HG03097 (cell line): ENCODE results near the gene MPC1.
A peak's percentile ranks its signal among the peaks of the same experiment; 100 is the strongest.
"Not testable (repeated sequence)": the region's sequence is repeated elsewhere in the genome, so short reads cannot be mapped to it uniquely, and the experiment has no call there.

Source experiments
- ATAC-seq: cut with Tn5 transposase; IDR thresholded peaks from one replicate; pipeline ENCODE4 v1.9.1; 2021; ENCODE audit not compliant: unreplicated experiment, low FRiP score

Gene MPC1

DNA sequence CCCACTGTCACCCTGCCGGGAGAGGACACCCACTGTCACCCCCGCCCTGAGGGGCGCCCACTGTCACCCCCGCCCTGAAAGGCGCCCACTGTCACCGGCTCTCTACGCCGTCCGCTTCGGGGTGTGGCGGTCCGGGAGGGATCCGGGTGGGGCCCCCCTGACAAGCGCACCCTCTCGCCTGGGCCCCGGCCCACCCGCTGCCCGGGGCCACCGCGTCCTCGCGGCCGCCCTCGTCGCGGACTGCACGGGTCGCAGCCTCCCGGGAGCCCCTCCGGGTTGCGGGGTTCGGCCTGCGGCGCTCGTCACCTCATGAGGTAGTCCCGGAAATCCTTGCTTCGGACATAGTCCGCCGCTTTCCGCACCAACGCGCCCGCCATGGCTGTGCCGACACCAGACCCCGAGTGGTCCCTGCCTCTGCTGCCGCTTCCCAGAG lies 224 bp downstream of the MPC1 start:
- no peak for ATAC-seq

DNA sequence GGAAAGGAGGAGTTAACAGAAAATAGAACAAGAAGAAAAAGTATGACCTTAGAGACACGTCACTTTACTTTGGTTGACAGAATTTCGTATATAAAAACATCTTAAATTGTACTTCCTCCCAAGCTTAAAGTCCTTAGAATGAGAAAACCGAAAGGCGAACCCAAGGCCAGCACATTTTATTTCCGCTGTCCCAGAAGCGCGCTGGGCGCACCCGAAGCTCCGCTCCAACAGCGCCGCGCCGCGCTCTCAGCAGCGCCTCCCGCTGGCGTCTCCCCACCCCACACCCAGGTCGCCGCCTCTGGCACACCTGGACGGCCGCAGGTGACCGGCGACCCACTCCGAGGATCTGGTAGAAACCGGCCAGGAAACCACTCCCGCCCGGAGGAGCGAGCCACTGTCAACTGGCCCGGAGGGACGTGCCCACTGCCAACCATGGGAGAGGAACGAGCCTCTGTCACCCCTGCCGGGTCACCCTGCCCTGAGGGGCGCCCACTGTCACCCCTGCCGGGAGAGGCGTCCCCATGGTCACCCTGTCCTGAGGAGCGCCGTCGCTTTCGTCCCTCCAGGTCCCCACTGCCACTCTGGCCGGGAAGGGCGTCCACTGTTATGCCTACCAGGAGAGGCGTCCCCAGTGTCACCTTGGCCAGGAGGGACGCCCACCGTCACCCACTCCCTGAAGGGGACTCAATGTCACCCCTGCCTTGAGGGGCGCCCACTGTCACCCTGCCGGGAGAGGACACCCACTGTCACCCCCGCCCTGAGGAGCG lies 824 bp downstream of the MPC1 start:
- peak; percentile 49 for ATAC-seq

DNA sequence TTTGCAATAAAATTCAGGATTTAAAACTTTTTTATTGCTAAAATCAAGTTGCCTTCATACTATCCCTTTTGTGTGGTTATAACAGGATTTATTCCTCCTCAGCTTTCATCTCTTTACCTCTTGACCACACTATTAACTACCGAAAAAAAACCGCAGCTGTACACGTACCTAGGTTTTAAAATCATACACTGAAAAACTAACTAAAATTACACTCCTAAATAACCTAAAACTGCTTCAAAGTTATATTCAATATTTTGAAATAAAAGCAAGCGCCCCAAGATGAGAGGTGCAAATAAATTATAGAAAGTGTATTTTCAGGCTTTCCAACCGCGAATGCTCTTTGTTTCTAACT lies 1.4 kb downstream of the MPC1 start:
- no peak for ATAC-seq

DNA sequence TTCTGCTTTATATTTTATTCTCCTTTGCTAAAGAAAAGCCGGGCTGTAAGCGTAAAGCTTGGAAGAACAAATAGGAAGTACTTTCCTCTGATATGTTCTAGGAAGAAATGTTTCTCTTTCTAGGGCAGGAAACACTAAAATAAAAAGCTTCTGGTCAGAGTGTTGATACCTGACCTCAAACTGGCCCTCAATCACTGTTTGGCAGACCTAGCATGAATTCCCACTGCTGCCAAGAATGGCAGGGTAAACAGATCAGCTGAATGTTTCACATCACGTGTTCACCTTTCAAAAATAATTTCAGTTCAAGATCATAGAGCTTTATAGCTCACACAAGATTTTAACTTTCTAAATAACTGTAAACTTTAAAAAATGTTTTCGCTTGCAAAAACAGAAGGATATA lies 2.9 kb downstream of the MPC1 start:
- ATAC-seq, result no peak

DNA sequence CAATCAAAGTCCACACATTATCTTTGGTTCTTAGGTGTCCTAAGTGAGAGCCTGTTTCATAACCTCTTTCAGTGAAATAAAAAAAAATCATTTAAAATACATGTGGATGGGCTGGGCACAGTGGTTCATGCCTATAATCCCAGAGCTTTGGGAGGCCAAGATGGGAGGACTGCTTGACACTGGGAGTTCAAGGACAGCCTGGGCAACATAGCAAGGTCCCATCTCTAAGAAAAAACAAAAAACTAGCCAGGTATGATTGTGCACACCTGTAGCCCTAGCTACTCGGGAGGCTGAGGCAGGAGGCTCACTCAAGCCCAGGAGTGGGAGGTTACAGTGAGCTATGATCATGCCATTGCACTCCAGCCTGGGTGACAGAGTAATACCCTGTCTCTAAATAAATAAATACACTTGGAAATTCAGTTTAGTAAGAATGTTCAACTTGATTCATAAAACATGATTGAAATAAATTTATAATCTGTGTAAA lies 3.6 kb downstream of the MPC1 start:
- no peak for ATAC-seq

DNA sequence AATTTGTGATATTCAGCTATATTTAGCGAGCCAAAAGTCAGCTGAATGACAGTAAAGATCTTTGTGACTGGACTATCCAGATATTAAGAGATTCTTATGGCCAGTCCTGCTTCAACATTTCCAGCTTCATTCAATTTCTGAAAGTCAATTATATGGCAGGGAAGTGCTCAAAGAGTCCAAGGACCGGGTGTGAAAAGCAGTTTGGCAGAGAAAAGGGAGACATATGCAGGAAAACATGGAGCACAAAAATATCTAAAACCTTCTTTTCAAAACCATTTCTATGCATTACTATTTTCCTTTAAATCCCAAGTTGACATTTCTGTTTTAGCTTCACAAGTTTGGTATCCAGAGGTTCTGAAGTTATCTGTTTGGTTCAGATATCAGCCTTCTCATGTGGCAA lies 5.0 kb downstream of the MPC1 start:
- ATAC-seq, result no peak

DNA sequence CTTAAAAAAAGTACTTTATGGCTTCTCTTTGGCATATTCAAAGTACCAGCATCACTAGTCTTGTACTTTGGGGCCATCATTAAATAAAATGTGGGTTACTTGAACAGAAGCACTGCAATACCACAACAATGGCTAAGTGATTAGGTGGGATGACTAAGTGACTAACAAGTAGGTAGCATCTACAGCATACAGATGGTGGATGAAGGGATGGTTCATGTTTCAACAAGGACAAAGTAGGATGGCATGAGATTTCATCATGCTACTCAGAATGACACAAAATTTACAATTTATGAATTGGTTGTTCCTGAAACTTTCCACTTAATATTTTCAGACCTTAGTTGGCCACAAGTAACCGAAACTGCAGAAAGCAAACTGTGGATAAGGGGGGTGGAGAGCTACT lies 7.7 kb downstream of the MPC1 start:
- ATAC-seq, result no peak

DNA sequence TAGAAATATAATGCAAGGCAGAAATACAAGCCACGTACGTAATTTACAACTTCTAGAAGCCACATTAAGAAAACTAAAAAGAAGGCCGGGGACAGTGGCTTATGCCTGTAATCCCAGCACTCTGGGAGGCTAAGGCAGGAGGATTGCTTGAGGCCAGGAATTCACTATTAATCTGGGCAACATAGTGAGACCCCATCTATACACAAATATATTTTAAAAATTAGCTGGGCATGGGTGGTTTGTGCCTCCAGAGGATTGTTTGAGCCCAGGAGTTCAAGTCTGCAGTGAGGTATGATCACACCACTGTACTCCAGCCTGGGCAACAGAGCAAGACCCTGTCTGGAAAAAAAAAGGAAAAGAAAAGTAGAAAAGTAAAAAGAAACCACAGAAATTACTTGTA lies 12.3 kb downstream of the MPC1 start:
- no peak for ATAC-seq

DNA sequence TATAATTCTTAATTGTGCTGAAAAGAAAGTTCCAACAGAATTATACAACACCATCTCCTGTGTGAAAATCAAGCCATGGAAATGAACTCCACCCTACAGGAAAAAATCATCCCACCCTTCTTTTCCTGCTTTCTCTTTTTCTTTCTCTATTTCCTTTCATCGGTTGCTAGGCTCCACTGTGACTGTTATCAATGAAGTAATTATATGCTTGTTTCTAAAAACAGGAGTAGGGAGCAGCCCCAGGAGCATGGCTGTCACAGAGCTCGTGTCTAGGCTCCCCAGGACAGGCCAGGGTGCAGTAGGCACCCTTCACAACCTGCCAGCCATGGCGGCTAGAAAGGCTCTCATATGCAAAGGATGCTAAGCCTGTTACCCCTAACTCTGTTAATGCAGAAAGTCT lies 13.0 kb downstream of the MPC1 start:
- no peak for ATAC-seq

DNA sequence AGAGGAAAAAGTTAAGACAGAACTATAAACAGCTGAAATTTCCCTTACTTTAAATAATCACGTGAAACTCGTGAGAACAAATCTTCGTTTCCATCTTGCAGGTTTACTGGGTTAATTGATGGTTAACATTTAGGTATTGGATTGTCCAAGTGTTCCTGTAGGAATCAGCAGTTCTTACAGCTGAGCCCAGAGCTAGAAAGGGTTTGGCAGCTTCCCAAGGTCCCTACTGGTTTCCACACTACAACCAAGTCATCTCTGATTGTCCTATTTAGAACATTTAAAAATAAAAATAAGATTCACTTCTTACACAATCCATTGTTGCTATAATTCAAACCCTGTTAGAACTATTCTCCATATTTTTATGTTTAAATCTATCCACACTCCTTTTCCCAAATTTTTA lies 15.8 kb downstream of the MPC1 start:
- ATAC-seq, result no peak

DNA sequence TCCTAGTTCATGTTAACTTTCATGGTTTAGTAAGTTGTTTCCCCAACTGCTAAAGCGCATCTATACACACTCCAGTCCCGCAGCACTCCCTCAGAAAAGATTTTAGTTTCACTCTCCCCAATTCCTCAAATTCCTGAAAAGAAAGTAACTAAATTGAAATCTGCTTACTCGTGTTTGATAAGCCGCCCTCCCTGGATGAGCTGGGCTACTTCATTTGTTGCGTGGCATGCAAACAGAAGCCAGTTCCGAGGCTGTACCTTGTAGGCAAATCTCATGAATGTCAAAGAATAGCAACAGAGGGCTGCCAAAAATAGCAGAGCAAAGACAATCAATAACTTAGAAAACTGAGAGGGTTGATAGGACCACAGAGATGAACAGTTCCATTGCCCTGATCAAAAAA lies 16.9 kb downstream of the MPC1 start:
- no peak for ATAC-seq

DNA sequence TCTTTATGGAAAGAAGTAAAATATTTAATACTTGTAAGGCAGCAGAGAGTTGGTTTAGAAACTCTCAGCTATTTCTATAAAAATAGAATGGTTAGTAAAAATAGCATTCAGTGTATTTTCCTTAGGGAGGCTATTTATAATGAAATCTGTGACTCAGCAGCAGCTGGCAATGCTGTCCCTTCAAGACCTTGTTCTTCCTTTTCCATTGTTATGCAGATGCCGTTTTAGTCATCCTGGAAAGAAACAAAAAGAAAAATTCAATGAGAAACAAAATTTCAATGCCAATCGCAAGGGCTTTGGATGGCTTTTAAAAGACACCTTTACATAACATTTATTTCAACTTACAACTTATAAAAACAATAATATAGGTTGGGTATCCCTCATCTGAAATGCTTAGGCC lies 17.5 kb downstream of the MPC1 start:
- ATAC-seq, result no peak

DNA sequence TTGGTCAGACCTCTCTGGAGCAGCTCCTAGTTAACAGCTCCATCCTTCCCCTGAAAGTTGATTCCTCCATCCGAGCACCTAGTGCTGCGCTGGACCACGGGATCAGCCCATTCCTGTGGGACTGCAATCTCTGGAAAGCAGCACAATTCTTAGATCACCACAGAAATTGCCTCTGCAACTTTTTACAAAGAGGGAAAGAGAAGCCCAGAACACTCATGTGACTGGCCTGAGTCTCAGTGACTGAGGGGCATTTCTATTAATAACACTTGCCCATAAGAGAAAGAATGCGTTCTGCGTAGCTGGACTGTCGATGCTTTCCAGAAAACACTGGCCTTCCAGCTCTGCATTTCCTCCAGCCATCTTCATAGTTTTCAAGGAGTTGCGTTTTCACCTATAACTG lies 18.3 kb downstream of the MPC1 start:
- no peak for ATAC-seq

DNA sequence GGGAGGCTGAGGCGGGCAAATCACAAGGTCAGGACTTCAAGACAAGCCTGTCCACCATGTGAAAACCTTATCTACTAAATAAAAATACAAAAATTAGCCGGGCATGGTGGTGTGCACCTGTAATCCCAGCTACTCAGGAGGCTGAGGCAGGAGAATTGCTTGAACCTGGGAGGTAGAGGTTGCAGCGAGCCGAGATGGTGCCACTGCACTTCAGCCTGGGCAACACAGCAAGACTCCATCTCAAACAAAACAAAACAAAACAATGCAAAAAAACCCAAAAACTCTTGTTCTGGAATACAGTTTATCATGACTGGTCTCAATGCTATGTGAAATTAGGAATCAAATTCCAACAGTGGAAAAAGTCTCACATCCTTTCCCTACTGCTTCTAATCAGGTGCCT lies 20.3 kb downstream of the MPC1 start:
- not testable (repeated sequence) for ATAC-seq

DNA sequence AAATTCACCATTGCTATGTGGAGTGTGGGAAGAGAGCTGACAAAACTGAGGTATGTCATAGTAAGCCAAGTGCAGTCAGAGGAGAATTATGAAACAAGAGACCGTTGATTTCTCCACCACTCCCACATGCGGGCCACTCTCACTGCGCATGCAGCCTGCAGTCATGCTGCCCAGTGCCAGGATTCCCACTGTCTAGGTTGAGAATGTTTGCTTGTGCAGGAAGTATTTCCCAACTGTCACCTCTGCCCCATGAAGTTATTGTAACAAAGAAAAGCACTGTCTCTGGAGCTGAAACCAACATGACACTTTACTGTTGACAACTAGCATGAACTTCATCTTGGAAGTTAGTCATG lies 21.7 kb downstream of the MPC1 start:
- no peak for ATAC-seq

DNA sequence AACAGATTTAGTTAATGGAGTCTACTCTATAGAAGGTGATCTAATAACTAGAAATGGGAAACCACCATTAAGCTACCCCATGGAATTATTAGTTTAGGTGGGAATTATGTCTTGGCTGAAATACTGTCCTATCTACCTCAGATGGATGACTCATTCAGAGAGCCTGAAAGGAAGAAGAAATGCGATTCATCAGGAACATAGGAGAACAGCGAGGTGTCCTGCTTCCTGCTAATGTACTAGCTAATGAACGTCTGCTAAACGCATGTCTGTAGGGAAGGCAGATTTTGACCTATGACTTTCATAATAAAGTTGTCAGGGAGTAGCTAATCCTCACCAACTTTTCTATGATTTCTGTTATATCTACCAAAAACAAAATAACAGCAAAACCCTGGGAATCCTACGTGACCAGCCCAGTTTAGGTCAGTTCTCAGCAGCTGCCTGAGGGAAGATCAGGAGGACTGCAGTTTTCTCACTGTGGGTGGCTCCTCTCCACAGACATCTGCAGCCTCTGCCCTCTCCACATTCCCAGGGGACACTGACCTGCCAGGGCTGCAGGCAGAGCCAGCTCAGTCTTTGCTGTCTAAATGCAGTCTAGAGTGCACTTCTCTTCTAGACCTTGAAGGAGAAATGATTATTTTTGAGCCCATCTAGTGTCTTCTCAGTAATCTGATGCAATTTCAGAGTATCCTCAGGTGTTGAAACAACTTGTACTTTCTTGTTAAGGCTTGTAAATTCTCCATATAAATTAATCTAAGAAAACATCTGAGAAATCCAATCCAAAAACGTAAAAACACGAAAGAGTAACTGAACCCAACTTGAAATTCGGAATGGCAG lies 22.3 kb downstream of the MPC1 start:
- no peak for ATAC-seq

DNA sequence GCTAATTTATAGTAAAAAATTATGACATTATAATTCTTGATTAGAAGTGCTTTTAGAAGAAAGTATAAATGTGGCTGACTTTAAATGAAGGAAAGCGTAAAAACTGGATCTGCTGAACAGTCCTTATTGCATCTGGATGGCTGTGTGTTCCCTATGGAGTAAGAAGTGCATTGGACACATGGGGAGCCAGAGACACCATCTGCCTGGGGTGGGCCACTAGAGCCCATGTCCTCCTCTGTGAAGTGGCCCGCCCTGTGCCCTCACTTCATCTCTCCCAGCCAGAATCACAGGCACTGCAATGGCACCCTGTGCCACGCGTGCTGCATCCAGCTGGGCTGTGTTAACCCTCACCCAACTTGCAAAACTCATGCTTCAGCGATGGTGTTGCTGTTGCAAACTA lies 27.2 kb downstream of the MPC1 start:
- ATAC-seq, result no peak

DNA sequence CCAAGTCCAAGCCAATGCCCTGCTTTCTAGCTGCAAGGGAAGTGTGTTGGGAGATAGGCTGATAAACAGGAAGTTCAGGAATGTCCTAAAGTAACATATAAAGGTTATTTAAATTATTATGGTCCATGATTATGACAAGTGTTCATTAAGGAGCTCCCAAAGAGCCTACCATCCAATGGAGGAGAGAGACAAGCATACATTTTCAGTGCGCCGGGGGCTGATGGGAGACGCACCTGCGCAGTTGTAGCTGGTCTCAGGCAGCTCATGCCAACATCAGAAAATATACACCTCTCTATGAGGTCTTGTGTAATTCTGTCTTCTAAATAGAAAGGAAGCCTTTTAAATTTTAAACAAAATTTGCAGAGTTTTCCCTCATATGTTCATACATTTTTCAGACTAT lies 27.8 kb downstream of the MPC1 start:
- ATAC-seq, result no peak

DNA sequence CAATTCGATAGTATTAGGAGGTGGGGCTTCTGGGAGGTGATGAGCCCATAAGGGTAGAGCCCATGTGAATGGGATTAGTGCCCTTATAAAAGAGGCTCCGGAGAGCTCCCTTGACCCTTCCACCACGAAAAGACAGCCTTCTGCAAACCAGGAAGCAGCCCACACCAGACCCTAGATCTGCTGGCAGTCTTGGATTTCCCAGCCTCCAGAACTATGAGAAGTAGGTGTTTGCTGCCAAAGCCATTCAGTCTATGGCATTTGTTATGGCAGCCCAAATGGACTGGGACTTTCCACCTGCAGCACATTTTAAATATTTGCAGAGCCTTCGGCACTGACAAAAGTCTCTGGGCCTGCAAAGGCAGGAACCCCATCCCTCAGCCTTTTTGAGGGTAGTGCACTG lies 28.6 kb downstream of the MPC1 start:
- no peak for ATAC-seq

DNA sequence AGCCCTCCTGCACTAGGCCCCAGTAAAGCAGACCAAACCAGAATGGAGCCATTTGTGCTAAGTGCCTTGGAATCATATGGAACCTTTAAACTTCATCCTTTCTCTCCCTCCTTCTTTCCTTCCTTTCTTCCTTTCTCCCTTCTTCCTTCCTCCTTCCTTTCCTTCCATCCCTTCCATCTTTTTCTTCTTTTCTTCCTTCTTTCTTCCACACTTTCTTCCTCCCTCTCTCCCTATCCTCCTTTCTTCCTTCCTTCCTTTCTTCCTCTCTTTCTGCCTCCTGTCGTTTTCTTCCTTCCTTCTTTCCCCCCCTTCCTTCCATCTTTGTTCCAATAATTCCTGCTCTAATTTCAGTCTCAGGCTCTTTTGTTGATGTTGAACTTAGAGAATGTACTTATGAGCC lies 29.2 kb downstream of the MPC1 start:
- ATAC-seq, result no peak

DNA sequence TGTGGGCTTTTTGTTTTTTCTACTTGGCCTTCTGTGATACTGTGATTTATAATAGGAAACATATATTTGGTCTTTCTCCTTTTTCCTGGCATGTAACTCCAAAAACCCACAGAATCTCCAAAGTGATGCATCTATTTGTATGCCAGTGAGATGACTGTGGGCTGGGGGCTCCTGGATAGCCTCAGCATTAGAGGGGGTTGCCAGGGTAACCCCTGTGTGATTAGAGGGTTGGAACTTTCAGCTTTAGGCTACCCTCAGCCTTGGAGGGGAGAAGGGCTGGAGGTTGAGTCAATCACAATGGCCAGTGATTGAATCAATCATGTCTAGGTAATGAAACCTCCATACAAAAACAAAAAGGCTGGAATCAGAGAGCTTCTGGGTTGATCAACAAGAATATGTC lies 29.8 kb downstream of the MPC1 start:
- ATAC-seq, result no peak

DNA sequence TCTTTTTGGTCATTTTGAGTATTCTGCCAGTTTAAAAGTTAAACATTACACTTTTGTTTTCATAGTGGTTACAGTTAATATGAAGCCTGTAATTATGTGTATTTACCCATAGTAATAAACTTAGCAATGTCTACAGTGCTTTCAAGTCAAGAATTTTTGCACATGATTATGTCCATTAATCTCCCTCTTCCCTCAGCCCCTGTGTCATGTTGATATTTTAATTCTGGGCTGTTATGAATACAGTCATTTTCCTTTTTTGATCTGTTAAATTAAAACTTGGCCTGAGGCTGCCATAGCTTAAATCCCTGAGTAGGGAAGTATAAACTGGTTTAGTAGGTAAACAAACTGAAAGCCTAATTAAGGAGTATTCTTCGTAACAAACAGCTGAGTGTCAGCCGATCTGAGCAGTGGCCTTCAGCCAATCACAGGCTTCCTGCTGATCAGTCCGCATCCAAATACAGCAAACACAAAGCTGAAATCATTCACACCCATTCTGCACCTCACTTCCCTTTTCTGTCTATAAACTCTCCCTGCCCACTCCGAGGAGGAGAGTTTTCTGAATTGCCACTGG lies 30.9 kb downstream of the MPC1 start:
- ATAC-seq, result peak; percentile 95
